Nephron progenitor cell (in vitro differentiated cells): ENCODE data around the gene CAPS.

ENCODE experiments used
- DNase-seq: peaks from one replicate; pipeline ENCODE4 v3.0.0; 2021
- H3K27ac Mint-ChIP-seq: 2 replicates; pipeline ENCODE4 v1.8.0; 2021; ENCODE audit warnings: mild to moderate bottlenecking, moderate library complexity, mixed read lengths
- H3K27me3 Mint-ChIP-seq: 2 replicates; pipeline ENCODE4 v1.8.0; 2021; ENCODE audit warnings: mild to moderate bottlenecking, low read depth, mixed read lengths; ENCODE audit not compliant: poor library complexity
- H3K36me3 Mint-ChIP-seq: 2 replicates; pipeline ENCODE4 v1.8.0; 2021; ENCODE audit warnings: low read depth, mixed read lengths
- H3K4me1 Mint-ChIP-seq: 2 replicates; pipeline ENCODE4 v1.8.0; 2021; ENCODE audit warnings: mixed read lengths
- H3K4me3 Mint-ChIP-seq: 2 replicates; pipeline ENCODE4 v1.8.0; 2021; ENCODE audit warnings: mild to moderate bottlenecking, moderate library complexity, mixed read lengths
- H3K9me3 Mint-ChIP-seq: 2 replicates; pipeline ENCODE4 v1.8.0; 2021; ENCODE audit warnings: mild to moderate bottlenecking, moderate library complexity, mixed read lengths
- CTCF ChIP-seq: fragments of 200-600 bp; sonication (generic); IDR thresholded peaks from 2 replicates; pipeline ENCODE4 v1.5.0; 2021; ENCODE audit warnings: antibody characterized with exemption

Gene CAPS

GRCh38 chr19:5905114-5905778 lies 8.8 kb upstream of the CAPS start:
- no peak for DNase-seq
- H3K9me3 Mint-ChIP-seq, result no peaks in the 10 kb centered on the region
- no peak overlapping the region for H3K27ac Mint-ChIP-seq
- peaks cover 3% of the 10 kb centered on the region for H3K27me3 Mint-ChIP-seq
- H3K4me1 Mint-ChIP-seq, result peaks cover 24% of the 10 kb centered on the region
- no peak for TF ChIP-seq CTCF
- H3K36me3 Mint-ChIP-seq, result peaks cover 13% of the 10 kb centered on the region
- H3K4me3 Mint-ChIP-seq, result peak overlapping the region; percentile 99

GRCh38 chr19:5907241-5907640 lies 6.8 kb upstream of the CAPS start:
- Mint-ChIP-seq H3K27me3 (peaks cover 3% of the 10 kb centered on the region), H3K4me1 (peaks cover 18% of the 10 kb centered on the region), H3K27ac (peak overlapping the region; percentile 64), H3K4me3 (peak overlapping the region; percentile 38), H3K36me3 (peaks cover 4% of the 10 kb centered on the region), H3K9me3 (no peaks in the 10 kb centered on the region)
- no peak for TF ChIP-seq CTCF
- DNase-seq, result no peak

GRCh38 chr19:5908773-5909442 lies 5.1 kb upstream of the CAPS start:
- H3K27me3 Mint-ChIP-seq, result peaks cover 3% of the 10 kb centered on the region
- DNase-seq, result no peak
- no peak for TF ChIP-seq CTCF
- H3K27ac Mint-ChIP-seq, result no peak overlapping the region
- H3K4me1 Mint-ChIP-seq, result peaks cover 11% of the 10 kb centered on the region
- H3K4me3 Mint-ChIP-seq, result no peak overlapping the region
- H3K36me3 Mint-ChIP-seq, result peaks cover 7% of the 10 kb centered on the region
- no peaks in the 10 kb centered on the region for H3K9me3 Mint-ChIP-seq

GRCh38 chr19:5910638-5910907 lies 3.5 kb upstream of the CAPS start:
- H3K9me3 Mint-ChIP-seq, result no peaks in the 10 kb centered on the region
- H3K4me3 Mint-ChIP-seq, result no peak overlapping the region
- peaks cover 16% of the 10 kb centered on the region for H3K4me1 Mint-ChIP-seq
- TF ChIP-seq CTCF, result no peak
- H3K36me3 Mint-ChIP-seq, result peaks cover 7% of the 10 kb centered on the region
- no peak overlapping the region for H3K27ac Mint-ChIP-seq
- peaks cover 3% of the 10 kb centered on the region for H3K27me3 Mint-ChIP-seq
- DNase-seq, result no peak

GRCh38 chr19:5911366-5911765 lies 2.7 kb upstream of the CAPS start:
- Mint-ChIP-seq H3K9me3 (no peaks in the 10 kb centered on the region), H3K27me3 (peaks cover 2% of the 10 kb centered on the region), H3K36me3 (peaks cover 6% of the 10 kb centered on the region), H3K4me1 (peaks cover 19% of the 10 kb centered on the region), H3K27ac (no peak overlapping the region), H3K4me3 (no peak overlapping the region)
- no peak for TF ChIP-seq CTCF
- DNase-seq, result no peak

- TF ChIP-seq CTCF, result no peak
- Mint-ChIP-seq H3K27me3 (no peaks in the 10 kb centered on the region), H3K4me3 (no peak overlapping the region), H3K27ac (no peak overlapping the region), H3K4me1 (peaks cover 16% of the 10 kb centered on the region), H3K36me3 (peaks cover 4% of the 10 kb centered on the region), H3K9me3 (no peaks in the 10 kb centered on the region)
- no peak for DNase-seq
These were observed 312 bp downstream of the CAPS start for GRCh38 chr19:5914358-5914774.
